ENCODE results near the gene TP73. TPM values are rescaled to one million over a fixed set of nuclear protein-coding genes. Genes with fewer than 3 reads are reported as not detected.

The TP73 gene
- total RNA-seq, 4 donors from 2014 or later, result 4.9 to 8.8 (median 7.0) TPM

GRCh38 chr1:3714814-3715213 is 62.5 kb downstream of the TP73 start:
- no peak for DNase-seq
- Histone ChIP-seq H3K27ac (no peak overlapping the region), H3K27me3 (peaks cover 0 to 96% (median 0%) of the 10 kb centered on the region in 4 donors), H3K4me3 (no peak overlapping the region), H3K4me1 (peaks cover 21 to 98% (median 48%) of the 10 kb centered on the region in 3 donors), H3K36me3 (no peaks in the 10 kb centered on the region), H3K9me3 (no peaks in the 10 kb centered on the region)
- 61 to 87% methylated on average over 3 to 7 of the region's 10 CpGs for WGBS, 2 donors
- TF ChIP-seq POLR2A (IDR thresholded peaks at IDR 0.05), result no peak
- TF ChIP-seq CTCF (IDR thresholded peaks at IDR 0.05), result no peak
- intact Hi-C loops (cut with DNase I), result no loop called here

- 83% methylated on average over 1 of the region's 6 CpGs; no CpG with 5 or more reads in 1 of the 2 donors for WGBS, 2 donors
- Histone ChIP-seq H3K4me3 (no peak overlapping the region), H3K27me3 (peaks cover 0 to 81% (median 0%) of the 10 kb centered on the region in 4 donors), H3K9me3 (no peaks in the 10 kb centered on the region), H3K27ac (peak overlapping the region in 1 of 4 donors; percentile 58), H3K36me3 (no peaks in the 10 kb centered on the region), H3K4me1 (peaks cover 13 to 90% (median 47%) of the 10 kb centered on the region in 3 donors)
- no peak for DNase-seq
- TF ChIP-seq CTCF (IDR thresholded peaks at IDR 0.05), result no peak
- no peak for TF ChIP-seq POLR2A (IDR thresholded peaks at IDR 0.05)
- intact Hi-C loops (cut with DNase I), result no loop called here
Observed at GRCh38 chr1:3716351-3716750, 64.0 kb downstream of the TP73 start.

- no peak for DNase-seq
- WGBS, 2 donors, result 16 to 21% methylated on average over 21 to 28 of the region's 33 CpGs
- H3K36me3 ChIP-seq, result no peaks in the 10 kb centered on the region
- H3K9me3 ChIP-seq, result no peaks in the 10 kb centered on the region
- TF ChIP-seq POLR2A (IDR thresholded peaks at IDR 0.05) (no peak), CTCF (IDR thresholded peaks at IDR 0.05) (no peak)
- intact Hi-C loops (cut with DNase I), result no loop called here
- peaks cover 8 to 82% (median 43%) of the 10 kb centered on the region in 3 donors for H3K4me1 ChIP-seq
- peak overlapping the region in 3 of 4 donors; percentile 58 to 62 (median 58) for H3K27ac ChIP-seq
- H3K4me3 ChIP-seq, result peak overlapping the region in 1 of 4 donors; percentile 30
- peaks cover 0 to 73% (median 0%) of the 10 kb centered on the region in 4 donors for H3K27me3 ChIP-seq
Observed at GRCh38 chr1:3717041-3717714, 64.9 kb downstream of the TP73 start.

GRCh38 chr1:3717715-3718601 is 65.6 kb downstream of the TP73 start:
- DNase-seq, result no peak
- H3K27ac ChIP-seq, result peak overlapping the region in 1 of 4 donors; percentile 42
- H3K36me3 ChIP-seq, result no peaks in the 10 kb centered on the region
- peaks cover 0 to 65% (median 0%) of the 10 kb centered on the region in 4 donors for H3K27me3 ChIP-seq
- peak overlapping the region in 1 of 4 donors; percentile 12 for H3K4me3 ChIP-seq
- intact Hi-C loops (cut with DNase I), result no loop called here
- WGBS, 2 donors, result 20% methylated on average over 3 of the region's 40 CpGs; no CpG with 5 or more reads in 1 of the 2 donors
- no peak for TF ChIP-seq CTCF (IDR thresholded peaks at IDR 0.05)
- no peak for TF ChIP-seq POLR2A (IDR thresholded peaks at IDR 0.05)
- H3K9me3 ChIP-seq, result no peaks in the 10 kb centered on the region
- H3K4me1 ChIP-seq, result peaks cover 8 to 74% (median 35%) of the 10 kb centered on the region in 3 donors

GRCh38 chr1:3718764-3719163 is 66.4 kb downstream of the TP73 start:
- H3K36me3 ChIP-seq, result no peaks in the 10 kb centered on the region
- peaks cover 8 to 66% (median 30%) of the 10 kb centered on the region in 3 donors for H3K4me1 ChIP-seq
- H3K9me3 ChIP-seq, result no peaks in the 10 kb centered on the region
- peaks cover 0 to 57% (median 0%) of the 10 kb centered on the region in 4 donors for H3K27me3 ChIP-seq
- TF ChIP-seq POLR2A (IDR thresholded peaks at IDR 0.05), result no peak
- no peak for TF ChIP-seq CTCF (IDR thresholded peaks at IDR 0.05)
- intact Hi-C loops (cut with DNase I), result no loop called here
- no peak for DNase-seq
- WGBS, 2 donors, result 40 to 80% methylated on average over 1 to 2 of the region's 14 CpGs
- no peak overlapping the region for H3K27ac ChIP-seq
- H3K4me3 ChIP-seq, result no peak overlapping the region
